OCI-LY1 (cell line): Measurements from ENCODE around the gene H3-3A.

Experiments
- CTCF ChIP-seq: fragments of 200-600 bp; sonication (generic), shearing (Covaris generic); IDR thresholded peaks from 2 replicates; pipeline ENCODE4 v1.5.1; 2017; ENCODE audit warnings: mild to moderate bottlenecking, antibody characterized with exemption, low read length, moderate library complexity, mixed read lengths
- EZH2 ChIP-seq: fragments of 200-600 bp; sonication (generic), shearing (Covaris generic); IDR thresholded peaks from 2 replicates; pipeline ENCODE4 v1.8.0; 2017; ENCODE audit warnings: borderline replicate concordance, mixed run types, mild to moderate bottlenecking, antibody characterized with exemption, low read length, moderate library complexity, mixed read lengths

- no peak for TF ChIP-seq CTCF
- TF ChIP-seq EZH2 = no peak
Observed at GRCh38 chr1:226021801-226022200, 40.7 kb upstream of the H3-3A start.
